HCT116 (cell line): ENCODE results near the gene LMNTD2. TPM values are rescaled to one million over a fixed set of nuclear protein-coding genes. Genes with fewer than 3 reads are reported as not detected.

ENCODE experiments used
- ATAC-seq: fragments of 200-7000 bp; cut with Tn5 transposase; 2 replicates; pipeline ENCODE4 v1.9.1; 2020; ENCODE audit warnings: mild to moderate bottlenecking, moderate library complexity
- BruUV-seq: library from RNA; stranded (reverse); fragments of 400-500 nt; replicated peaks from 2 replicates; lab custom pipeline; 2021; lab: Mats Ljungman, UMichigan
- CTCF ChIA-PET: fragments of 300-600 bp; sonication (Branson Sonifier 250); formaldehyde crosslinking; loops from one replicate; lab custom pipeline; 2021; ENCODE audit warnings: antibody characterized with exemption; lab: Charles Lee
- POLR2A ChIA-PET: fragments of 300-600, 350-600 bp; sonication (Branson Sonifier 250); formaldehyde crosslinking; loops from one replicate; lab custom pipeline; 2021; ENCODE audit warnings: antibody characterized with exemption; lab: Charles Lee
- RAD21 ChIA-PET, 2 experiments: fragments of 300-600 bp; sonication (Branson Sonifier 250); formaldehyde crosslinking; loops; one replicate each; lab custom pipeline; 2023; ENCODE audit warnings: low total read pairs in 2 of 2; ENCODE audit not compliant: uncharacterized antibody in 2 of 2, unreplicated experiment in 2 of 2, low non-redundant PET in 1 of 2; lab: Charles Lee
- DNase-seq: peaks from one replicate; pipeline ENCODE4 v3.0.0-alpha.2; 2010; ENCODE audit warnings: low read depth, low spot score
- H2AFZ ChIP-seq: fragments of 200-600 bp; shearing (Covaris generic), sonication (generic); 2 replicates; pipeline ENCODE4 v1.6.1; 2017; ENCODE audit warnings: low read depth, mixed run types, mixed read lengths, antibody characterized with exemption, low read length; ENCODE audit not compliant: poor library complexity, severe bottlenecking
- H3K27ac ChIP-seq: 2 replicates; pipeline ENCODE4 v1.5.1; 2012; ENCODE audit warnings: low read depth, low read length
- H3K27me3 ChIP-seq: fragments of 200-600 bp; sonication (generic); 2 replicates; pipeline ENCODE4 v1.6.1; 2016; ENCODE audit warnings: mixed run types, low read length, mixed read lengths; ENCODE audit not compliant: insufficient read depth
- H3K36me3 ChIP-seq, 2 experiments: fragments of 200-500 bp in 1 of 2; fragments of 200-600 bp in 1 of 2; sonication (Bioruptor generic) in 1 of 2; sonication (generic) in 1 of 2; 2 replicates each; pipeline versions ENCODE4 v1.5.1 to v1.6.1; 2014 to 2016; ENCODE audit warnings: low read length in 2 of 2, inconsistent platforms in 1 of 2, mixed read lengths in 1 of 2, mixed run types in 1 of 2; ENCODE audit not compliant: insufficient read depth in 2 of 2, control insufficient read depth in 1 of 2
- H3K4me1 ChIP-seq, 2 experiments: fragments of 200-600 bp in 1 of 2; sonication (generic) in 1 of 2; 2 replicates each; pipeline versions ENCODE4 v1.5.1 to v1.6.1; 2012 to 2017; ENCODE audit warnings: low read length in 2 of 2, inconsistent platforms in 1 of 2, mild to moderate bottlenecking in 1 of 2, mixed read lengths in 1 of 2, mixed run types in 1 of 2, moderate library complexity in 1 of 2; ENCODE audit not compliant: insufficient read depth in 2 of 2, control insufficient read depth in 1 of 2
- H3K4me2 ChIP-seq: fragments of 200-600 bp; sonication (generic); 2 replicates; pipeline ENCODE4 v1.6.1; 2017; ENCODE audit warnings: mixed run types, low read length, mixed read lengths
- H3K4me3 ChIP-seq, 2 experiments: fragments of 200-600 bp in 1 of 2; sonication (generic) in 1 of 2; replicated peaks in 1 of 2; 2 replicates each; pipeline ENCODE4 v1.5.1; 2011 to 2016; ENCODE audit warnings: low read length in 2 of 2, control low read depth in 1 of 2, low read depth in 1 of 2, mild to moderate bottlenecking in 1 of 2, mixed read lengths in 1 of 2, mixed run types in 1 of 2
- H3K79me2 ChIP-seq: fragments of 200-600 bp; sonication (generic); 2 replicates; pipeline ENCODE4 v1.6.1; 2017; ENCODE audit warnings: mild to moderate bottlenecking, mixed run types, low read length, moderate library complexity, mixed read lengths; ENCODE audit not compliant: insufficient read depth
- H3K9ac ChIP-seq: fragments of 200-600 bp; sonication (generic); 2 replicates; pipeline ENCODE4 v1.6.1; 2016; ENCODE audit warnings: low read length, mixed read lengths
- H3K9me2 ChIP-seq: fragments of 200-600 bp; sonication (generic), shearing (Covaris generic); 2 replicates; pipeline ENCODE4 v1.6.1; 2017; ENCODE audit warnings: mixed run types, mild to moderate bottlenecking, moderate library complexity; ENCODE audit not compliant: insufficient read depth
- H3K9me3 ChIP-seq, 2 experiments: fragments of 200-500 bp in 1 of 2; fragments of 200-600 bp in 1 of 2; sonication (Bioruptor generic) in 1 of 2; sonication (generic) in 1 of 2; 2 replicates each; pipeline ENCODE4 v1.6.1; 2014 to 2017; ENCODE audit warnings: low read length in 2 of 2, mixed read lengths in 2 of 2, inconsistent platforms in 1 of 2, low read depth in 1 of 2, mild to moderate bottlenecking in 1 of 2, mixed run types in 1 of 2, moderate library complexity in 1 of 2; ENCODE audit not compliant: control insufficient read depth in 1 of 2, insufficient read depth in 1 of 2
- H4K20me1 ChIP-seq: fragments of 200-600 bp; sonication (generic), shearing (Covaris generic); 2 replicates; pipeline ENCODE4 v1.6.1; 2017; ENCODE audit warnings: mixed run types, mild to moderate bottlenecking, moderate library complexity; ENCODE audit not compliant: insufficient read depth
- CEBPB ChIP-seq: IDR thresholded peaks from 2 replicates; pipeline ENCODE4 v1.6.1; 2012; ENCODE audit warnings: low read depth
- ELF1 ChIP-seq: IDR thresholded peaks from 2 replicates; pipeline ENCODE4 v1.6.1; 2012; ENCODE audit warnings: low read depth, borderline replicate concordance
- EZH2phosphoT487 ChIP-seq: fragments of 200-600 bp; IDR thresholded peaks from 2 replicates; pipeline ENCODE4 v1.6.1; 2018; ENCODE audit warnings: antibody characterized with exemption, borderline replicate concordance
- FOSL1 ChIP-seq: IDR thresholded peaks from 2 replicates; pipeline ENCODE4 v1.6.1; 2012; ENCODE audit warnings: low read depth
- JUND ChIP-seq: IDR thresholded peaks from 2 replicates; pipeline ENCODE4 v1.6.1; 2012
- MAX ChIP-seq: IDR thresholded peaks from 2 replicates; pipeline ENCODE4 v1.6.1; 2012
- POLR2AphosphoS5 ChIP-seq: IDR thresholded peaks from 2 replicates; pipeline ENCODE4 v1.6.1; 2011; ENCODE audit warnings: mild to moderate bottlenecking, low read depth, low read length, moderate library complexity
- REST ChIP-seq: IDR thresholded peaks from 2 replicates; pipeline ENCODE4 v1.6.1; 2012; ENCODE audit warnings: low read depth
- SIN3A ChIP-seq: IDR thresholded peaks from 2 replicates; pipeline ENCODE4 v1.6.1; 2012; ENCODE audit warnings: low read depth
- SP1 ChIP-seq: IDR thresholded peaks from 2 replicates; pipeline ENCODE4 v1.6.1; 2012; ENCODE audit warnings: low read depth
- SRF ChIP-seq: IDR thresholded peaks from 2 replicates; pipeline ENCODE4 v1.6.1; 2012; ENCODE audit warnings: low read depth
- YY1 ChIP-seq: IDR thresholded peaks from 2 replicates; pipeline ENCODE4 v1.6.1; 2011; ENCODE audit warnings: low read length, low read depth, moderate library complexity, mild to moderate bottlenecking; ENCODE audit not compliant: insufficient replicate concordance; ENCODE audit errors: extremely low read depth
- ZFX ChIP-seq: fragments of 450-650 bp; IDR thresholded peaks from 2 replicates; pipeline ENCODE4 v1.6.1; 2017
- ZNF274 ChIP-seq: fragments of 200-500 bp; sonication (Bioruptor generic); IDR thresholded peaks from 2 replicates; pipeline ENCODE4 v1.6.1; 2014; ENCODE audit warnings: mild to moderate bottlenecking, low read depth, low read length, inconsistent platforms
- intact Hi-C: fragments of 100-400 bp; cut with micrococcal nuclease; formaldehyde crosslinking; loops from 2 replicates; pipeline ENCODE4 v1.10.0; 2022
- total RNA-seq: library from RNA; stranded (reverse); gene quantifications from one replicate; pipeline ENCODE4 v1.2.1, GENCODE V29; 2021; ENCODE audit not compliant: unreplicated experiment

The LMNTD2 gene
- total RNA-seq, 1 experiment from 2014 or later: 9.5 TPM

DNA sequence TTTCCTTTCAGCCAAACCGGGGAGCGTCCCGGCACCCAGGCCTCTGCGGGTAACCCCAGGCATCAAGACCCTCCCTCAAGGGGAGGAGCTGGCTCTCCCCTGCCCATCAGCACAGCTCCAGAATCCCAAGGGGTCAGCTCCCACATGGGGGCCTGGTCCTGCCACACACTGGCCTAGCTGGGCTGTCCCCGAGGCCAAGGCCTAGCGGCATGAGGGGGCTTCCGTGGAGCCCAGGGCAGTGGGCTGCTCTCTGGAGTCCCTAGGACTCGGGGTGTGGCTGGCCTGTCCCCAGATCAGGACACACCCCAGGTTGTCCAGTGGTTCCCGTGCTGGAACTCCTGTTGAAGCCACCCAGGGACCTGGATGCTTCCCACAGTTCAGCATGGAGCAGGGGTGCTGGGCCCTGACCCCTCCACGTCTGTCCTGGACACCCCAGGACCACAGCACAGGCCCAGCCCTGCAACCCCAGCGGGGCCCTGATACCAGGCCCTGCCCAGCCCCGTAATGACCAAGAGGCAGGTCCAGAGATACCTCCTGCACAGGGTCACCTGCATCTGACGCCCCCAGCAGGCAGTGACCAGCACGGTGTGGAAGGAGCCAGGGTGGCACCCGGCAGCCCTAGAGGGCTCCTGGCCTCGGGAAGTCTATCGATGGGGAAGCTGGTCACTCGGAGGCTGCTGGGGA lies 30.7 kb downstream of the LMNTD2 start (continued):
- TF ChIP-seq REST (no peak), ZFX (no peak), MAX (no peak), POLR2AphosphoS5 (no peak), EZH2phosphoT487 (no peak), CEBPB (no peak)

DNA sequence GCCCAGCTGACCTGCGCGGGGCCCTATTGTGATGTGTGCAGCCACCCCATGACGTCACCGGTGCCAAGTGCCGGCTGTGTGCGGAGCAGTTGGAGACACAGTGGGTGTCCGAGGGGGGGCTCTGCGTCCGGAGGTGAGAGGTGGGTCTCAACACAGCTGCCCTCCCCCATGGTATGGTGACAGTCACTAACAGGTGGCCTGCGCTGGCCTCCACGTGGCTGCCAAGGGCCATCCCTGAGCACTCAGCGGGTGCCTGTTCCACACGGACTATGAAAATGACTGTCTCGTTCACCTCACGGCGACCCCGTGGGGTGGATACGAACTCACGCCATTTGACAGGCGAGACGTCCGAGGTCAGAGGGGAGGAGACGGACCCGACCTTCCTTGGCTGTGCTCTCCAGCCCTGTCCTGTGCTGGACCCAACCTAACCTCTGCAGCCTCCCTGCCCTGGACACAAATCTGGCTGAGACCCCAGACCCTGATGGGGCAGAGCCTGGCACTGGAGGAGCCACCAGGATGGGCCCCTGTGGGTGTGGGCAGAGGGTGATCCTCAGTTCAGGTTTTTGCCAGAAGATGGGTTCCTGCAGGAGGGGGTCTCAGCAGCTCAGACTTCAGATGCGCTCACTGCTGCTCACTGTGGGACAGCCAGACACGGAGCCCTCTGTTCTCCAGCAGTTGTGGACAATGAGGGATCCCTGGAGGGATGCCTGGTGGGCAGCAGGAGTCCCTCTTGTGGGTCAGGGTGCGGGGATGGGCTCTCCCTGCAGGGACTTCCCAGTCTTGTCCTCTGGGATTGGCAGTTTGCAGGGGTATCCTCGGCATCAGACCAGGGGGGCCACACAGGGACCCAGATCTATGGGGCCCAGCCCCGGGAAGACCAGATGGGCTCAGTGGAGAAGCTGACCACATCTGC lies 31.5 kb downstream of the LMNTD2 start:
- peaks cover 17% of the 10 kb centered on the region; the same call in 1 of the 2 replicates for H3K79me2 ChIP-seq
- H3K9me3 ChIP-seq: no peaks in the 10 kb centered on the region
- H3K9ac ChIP-seq: no peak overlapping the region
- peaks cover 0 to 26% of the 10 kb centered on the region in 2 experiments; a peak in 2 of 4 replicates for H3K36me3 ChIP-seq
- ATAC-seq (peak; percentile 16), DNase-seq (no peak)
- ChIA-PET CTCF (no interaction called here), POLR2A (no interaction called here), RAD21 (no interaction called here)
- no TSS peak for BruUV-seq
- no peak overlapping the region for H3K4me3 ChIP-seq
- no peak overlapping the region for H3K27ac ChIP-seq
- H3K9me2 ChIP-seq: no peaks in the 10 kb centered on the region
- H4K20me1 ChIP-seq: no peaks in the 10 kb centered on the region
- no peak for TF ChIP-seq ZFX
- TF ChIP-seq REST: no peak
- no peak for TF ChIP-seq MAX
- TF ChIP-seq ZNF274: no peak
- TF ChIP-seq SP1: no peak
- no peak for TF ChIP-seq JUND
- TF ChIP-seq FOSL1: no peak
- no peak for TF ChIP-seq YY1
- no peak for TF ChIP-seq ELF1
- TF ChIP-seq SIN3A: no peak
- TF ChIP-seq CEBPB: no peak
- no peak for TF ChIP-seq SRF
- TF ChIP-seq POLR2AphosphoS5: no peak
- no peak overlapping the region for H2AFZ ChIP-seq
- peaks cover 4% of the 10 kb centered on the region in 2 experiments; a peak in 3 of 4 replicates for H3K4me1 ChIP-seq
- H3K4me2 ChIP-seq: no peak overlapping the region
- no peaks in the 10 kb centered on the region for H3K27me3 ChIP-seq
- intact Hi-C loops: no loop called here
